ENCODE measurements around the gene CPXM1.

Gene CPXM1

DNA sequence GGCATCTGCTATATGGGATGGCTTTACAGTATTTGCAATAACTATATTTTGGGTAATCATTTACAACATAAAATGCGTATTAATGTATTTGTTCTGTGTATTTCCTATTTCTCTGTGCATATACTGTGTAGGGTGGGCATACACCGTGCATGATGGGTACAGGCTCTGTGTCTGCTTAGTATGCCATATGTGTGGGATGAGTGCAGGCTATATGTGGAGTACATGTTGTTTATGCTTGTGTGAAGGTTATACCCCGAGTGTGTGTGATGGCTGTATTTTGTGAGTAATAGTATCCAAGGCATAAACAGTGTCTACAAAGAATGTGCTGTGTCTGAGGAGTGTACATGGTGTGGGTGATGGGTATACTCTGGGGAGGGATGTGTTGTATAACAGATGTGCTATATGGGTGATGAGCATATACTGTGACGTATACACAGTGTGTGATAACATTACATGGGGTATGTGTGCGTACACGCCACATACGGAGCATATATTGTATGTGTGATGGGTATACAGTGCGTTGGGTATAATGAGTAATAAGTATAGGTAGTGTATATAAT, 52.7 kb downstream of the CPXM1 start:
- DNase-seq = no peak

GRCh38 chr20:2746636-2747265, 53.7 kb downstream of the CPXM1 start:
- no peak for DNase-seq

GRCh38 chr20:2745936-2746635, 54.3 kb downstream of the CPXM1 start:
- no peak for DNase-seq

GRCh38 chr20:2745060-2745910, 55.1 kb downstream of the CPXM1 start:
- DNase-seq = no peak
